Psoas muscle (tissue), 8 donors: Measurements from ENCODE around the gene FGFR3. TPM values are rescaled to one million over a fixed set of nuclear protein-coding genes. Genes with fewer than 3 reads are reported as not detected.

Experiments used
- ATAC-seq, 4 donors: fragments of 200-7000 bp; cut with Tn5 transposase; one replicate each; pipeline ENCODE4 v1.9.1; 2020; ENCODE audit warnings: moderate library complexity in 3 of 4, mild to moderate bottlenecking in 2 of 4
- DNase-seq, 2 donors: peaks; one replicate each; pipeline ENCODE4 v3.0.0-alpha.2; 2020
- H3K27ac ChIP-seq: fragments of 200-600 bp; one replicate; pipeline ENCODE4 v1.8.0; 2022
- H3K27me3 ChIP-seq, 3 donors: fragments of 200-600 bp in 1 of 3; one replicate each; pipeline versions ENCODE4 v1.6.1 to v1.8.0; 2013 to 2022; ENCODE audit warnings: low read length in 2 of 3, mild to moderate bottlenecking in 2 of 3, moderate library complexity in 1 of 3; ENCODE audit not compliant: insufficient read depth in 3 of 3
- H3K36me3 ChIP-seq, 2 donors: fragments of 200-600 bp in 1 of 2; one replicate each; pipeline versions ENCODE4 v1.6.1 to v1.8.0; 2013 to 2022; ENCODE audit warnings: low read depth in 1 of 2, mild to moderate bottlenecking in 1 of 2, moderate library complexity in 1 of 2; ENCODE audit not compliant: insufficient read depth in 1 of 2
- H3K4me1 ChIP-seq: fragments of 200-600 bp; one replicate; pipeline ENCODE4 v1.8.0; 2022
- H3K4me3 ChIP-seq: fragments of 200-600 bp; one replicate; pipeline ENCODE4 v1.8.0; 2022; ENCODE audit warnings: mild to moderate bottlenecking
- H3K9me3 ChIP-seq: fragments of 200-600 bp; one replicate; pipeline ENCODE4 v1.8.0; 2022
- CTCF ChIP-seq: fragments of 200-600 bp; IDR thresholded peaks from one replicate; pipeline ENCODE4 v1.8.0; 2022; ENCODE audit warnings: antibody characterized with exemption
- whole genome bisulfite sequencing, 3 donors: extraction: QIAGEN DNeasy Blood & Tissue Kit; methylation state at CpG; one replicate each; pipeline versions ENCODE4 v1.1.6 to v1.1.7; 2013; 5-methylcytosine and 5-hydroxymethylcytosine counted together
- intact Hi-C, 2 donors: fragments of 100-400 bp; cut with DNase I; formaldehyde crosslinking; loops; one replicate each; pipeline versions ENCODE4 v1.11.0 to v1.14.2; 2022
- polyA plus RNA-seq, 3 donors: library from polyadenylated mRNA; stranded (reverse); fragments of 200-250 nt; gene quantifications; one replicate each; pipeline ENCODE4 v1.2.3, GENCODE V29; 2013
- total RNA-seq, 4 donors: library from RNA; stranded (reverse); fragmentation: NEBNext Ultra II Directional in 2 of 4; extraction: Animal tissue kit (Norgen Biotek cat#: 25700) in 2 of 4; gene quantifications; one replicate each; pipeline versions ENCODE4 v1.2.1 to v1.2.4, GENCODE V29; 2021 to 2023
- donor health status: healthy with polysubstance abuse.
- donor health status: DM: no; HTN: no; CAD: no; lungs with moderate emphysema.
- donor health status: Bipolar disorder and iron deficiency.
- donor health status: healthy.
- donor health status: DM: yes; HTN: yes; CAD: no.
- donor health status: DM: no; HTN: no; CAD: no.
- donor health status: DM: no; HTN: no; CAD: no.
- donor health status: DM: yes; HTN: yes; CAD: no.

FGFR3 gene
- total and polyA plus RNA-seq, 7 donors: 0.17 to 1.1 (median 0.30) TPM

- ATAC-seq (no peak), DNase-seq (no peak)
- H3K4me3 ChIP-seq: no peak overlapping the region
- H3K36me3 ChIP-seq: peaks cover 5 to 82% of the 10 kb centered on the region in 2 donors
- H3K9me3 ChIP-seq: no peaks in the 10 kb centered on the region
- intact Hi-C loops: no loop called here
- no peaks in the 10 kb centered on the region for H3K27me3 ChIP-seq
- 87 to 94% (median 94%) methylated on average over 7 of the region's 7 CpGs for WGBS, 3 donors
- H3K4me1 ChIP-seq: peaks cover 7% of the 10 kb centered on the region
- TF ChIP-seq CTCF: no peak
- no peak overlapping the region for H3K27ac ChIP-seq
These were observed 46.2 kb downstream of the FGFR3 start for GRCh38 chr4:1839282-1839681.

- Histone ChIP-seq H3K36me3 (peaks cover 5 to 81% of the 10 kb centered on the region in 2 donors), H3K9me3 (no peaks in the 10 kb centered on the region), H3K27me3 (no peaks in the 10 kb centered on the region), H3K27ac (no peak overlapping the region), H3K4me3 (no peak overlapping the region), H3K4me1 (peaks cover 7% of the 10 kb centered on the region)
- intact Hi-C loops: no loop called here
- ATAC-seq: no peak
- 89 to 90% (median 89%) methylated on average over 31 of the region's 31 CpGs for WGBS, 3 donors
- DNase-seq: no peak
- TF ChIP-seq CTCF: no peak
These were observed 48.3 kb downstream of the FGFR3 start for GRCh38 chr4:1841201-1841886.

- Histone ChIP-seq H3K4me1 (peaks cover 7% of the 10 kb centered on the region), H3K9me3 (no peaks in the 10 kb centered on the region), H3K36me3 (peaks cover 5 to 81% of the 10 kb centered on the region in 2 donors), H3K27me3 (no peaks in the 10 kb centered on the region), H3K4me3 (no peak overlapping the region), H3K27ac (no peak overlapping the region)
- 74 to 85% (median 82%) methylated on average over 9 of the region's 9 CpGs for WGBS, 3 donors
- TF ChIP-seq CTCF: no peak
- intact Hi-C loops: no loop called here
- no peak for DNase-seq
- no peak for ATAC-seq
These were observed 48.8 kb downstream of the FGFR3 start for GRCh38 chr4:1841887-1842210.

GRCh38 chr4:1842339-1842895 lies 49.3 kb downstream of the FGFR3 start:
- peaks cover 7% of the 10 kb centered on the region for H3K4me1 ChIP-seq
- TF ChIP-seq CTCF: no peak
- intact Hi-C loops: no loop called here
- no peak overlapping the region for H3K27ac ChIP-seq
- no peak for DNase-seq
- 70 to 86% (median 76%) methylated on average over 13 of the region's 13 CpGs for WGBS, 3 donors
- H3K9me3 ChIP-seq: no peaks in the 10 kb centered on the region
- H3K4me3 ChIP-seq: no peak overlapping the region
- H3K36me3 ChIP-seq: peaks cover 5 to 83% of the 10 kb centered on the region in 2 donors
- peak; percentile 29 to 36 (median 30) for ATAC-seq
- no peaks in the 10 kb centered on the region for H3K27me3 ChIP-seq
